Pancreas (tissue), 10 donors: Measurements from ENCODE around the gene KLF1. TPM values are rescaled to one million over a fixed set of nuclear protein-coding genes. Genes with fewer than 3 reads are reported as not detected.
"Not testable (repeated sequence)": the region's sequence is repeated elsewhere in the genome, so short reads cannot be mapped to it uniquely, and the experiment has no call there.

ENCODE experiments used
- ATAC-seq, 4 donors: fragments of 200-7000 bp; cut with Tn5 transposase; one replicate each; pipeline versions ENCODE4 v1.8.0 to v1.9.1; 2020; ENCODE audit warnings: mild to moderate bottlenecking in 4 of 4, moderate library complexity in 4 of 4
- DNase-seq, 6 donors: peaks; one replicate each; pipeline ENCODE4 v3.0.0-alpha.2; 2020
- FAIRE-seq: peaks from 2 replicates; lab custom pipeline; 2012; peaks lifted over from hg19 to GRCh38; lab: Jason Lieb, UNC
- H3K27ac ChIP-seq, 4 donors: fragments of 200-600 bp; sonication (generic); 1 replicate in 3 of 4; 2 replicates in 1 of 4; pipeline versions ENCODE4 v1.5.0 to v1.8.0; 2020
- H3K27me3 ChIP-seq, 4 donors: fragments of 200-600 bp; one replicate each; pipeline ENCODE4 v1.8.0; 2021
- H3K36me3 ChIP-seq, 3 donors: fragments of 200-600 bp; sonication (generic) in 1 of 3; one replicate each; pipeline versions ENCODE4 v1.5.0 to v1.8.0; 2020 to 2021
- H3K4me1 ChIP-seq, 3 donors: fragments of 200-600 bp; one replicate each; pipeline ENCODE4 v1.8.0; 2021
- H3K4me3 ChIP-seq, 4 donors: fragments of 200-600 bp; sonication (generic) in 2 of 4; one replicate each; pipeline versions ENCODE4 v1.5.0 to v1.8.0; 2020 to 2021
- H3K9me3 ChIP-seq, 4 donors: fragments of 200-600 bp; one replicate each; pipeline ENCODE4 v1.8.0; 2021
- CTCF ChIP-seq, 4 donors: fragments of 200-600 bp; sonication (generic) in 3 of 4; IDR thresholded peaks; one replicate each; pipeline versions ENCODE4 v1.5.0 to v1.8.0; 2021; ENCODE audit warnings: antibody characterized with exemption in 4 of 4
- whole genome bisulfite sequencing, 2 donors: extraction: QIAGEN DNeasy Blood & Tissue Kit; methylation state at CpG; one replicate each; pipeline ENCODE4 v1.1.7; 2013; 5-methylcytosine and 5-hydroxymethylcytosine counted together
- intact Hi-C, 3 donors: fragments of 100-400 bp; cut with DNase I; formaldehyde crosslinking; loops; one replicate each; pipeline versions ENCODE4 v1.11.1 to v1.14.2; 2022
- polyA plus RNA-seq, 2 donors: library from polyadenylated mRNA; stranded (reverse); fragments of 200-250 nt; gene quantifications; one replicate each; pipeline ENCODE4 v1.2.3, GENCODE V29; 2013
- total RNA-seq, 6 donors: library from RNA; stranded (reverse); fragmentation: NEBNext Ultra II Directional in 4 of 6; extraction: Animal tissue kit (Norgen Biotek cat#: 25700) in 4 of 6; gene quantifications; one replicate each; pipeline versions ENCODE4 v1.2.1 to v1.2.4, GENCODE V29; 2021 to 2023
- donor health status: healthy with polysubstance abuse.
- donor health status: DM: no; HTN: no; CAD: no; lungs with moderate emphysema.
- donor health status: DM: no; HTN: no; CAD: no.
- donor health status: control.
- donor health status: control.
- donor health status: Bipolar disorder and iron deficiency.
- donor health status: DM: yes; HTN: yes; CAD: no.
- donor health status: DM: no; HTN: no; CAD: no.
- donor health status: DM: no; HTN: no; CAD: no.
- donor health status: DM: yes; HTN: yes; CAD: no.

The KLF1 gene
- total and polyA plus RNA-seq, 8 donors: 0.12 to 0.22 TPM; not detected in 6

DNA sequence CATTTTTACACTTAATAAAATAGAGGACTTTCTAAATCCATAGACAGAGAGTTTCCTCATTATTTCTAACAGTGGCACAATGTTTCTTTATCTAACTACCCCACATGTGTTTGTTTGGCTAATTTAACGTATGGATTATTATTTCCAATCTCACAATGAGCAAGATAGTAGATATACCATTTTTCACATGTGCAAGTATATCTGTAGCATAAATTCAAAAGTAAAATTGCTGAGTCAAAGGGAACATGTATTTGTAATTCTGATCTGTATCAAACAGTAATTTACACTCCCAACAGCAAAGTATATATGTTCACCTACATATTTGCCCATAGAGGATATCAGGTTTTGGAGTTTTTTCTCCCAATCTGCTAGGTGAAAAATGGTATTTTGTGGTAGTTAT lies 30.3 kb downstream of the KLF1 start:
- TF ChIP-seq CTCF (IDR thresholded peaks at IDR 0.05): no peak

DNA sequence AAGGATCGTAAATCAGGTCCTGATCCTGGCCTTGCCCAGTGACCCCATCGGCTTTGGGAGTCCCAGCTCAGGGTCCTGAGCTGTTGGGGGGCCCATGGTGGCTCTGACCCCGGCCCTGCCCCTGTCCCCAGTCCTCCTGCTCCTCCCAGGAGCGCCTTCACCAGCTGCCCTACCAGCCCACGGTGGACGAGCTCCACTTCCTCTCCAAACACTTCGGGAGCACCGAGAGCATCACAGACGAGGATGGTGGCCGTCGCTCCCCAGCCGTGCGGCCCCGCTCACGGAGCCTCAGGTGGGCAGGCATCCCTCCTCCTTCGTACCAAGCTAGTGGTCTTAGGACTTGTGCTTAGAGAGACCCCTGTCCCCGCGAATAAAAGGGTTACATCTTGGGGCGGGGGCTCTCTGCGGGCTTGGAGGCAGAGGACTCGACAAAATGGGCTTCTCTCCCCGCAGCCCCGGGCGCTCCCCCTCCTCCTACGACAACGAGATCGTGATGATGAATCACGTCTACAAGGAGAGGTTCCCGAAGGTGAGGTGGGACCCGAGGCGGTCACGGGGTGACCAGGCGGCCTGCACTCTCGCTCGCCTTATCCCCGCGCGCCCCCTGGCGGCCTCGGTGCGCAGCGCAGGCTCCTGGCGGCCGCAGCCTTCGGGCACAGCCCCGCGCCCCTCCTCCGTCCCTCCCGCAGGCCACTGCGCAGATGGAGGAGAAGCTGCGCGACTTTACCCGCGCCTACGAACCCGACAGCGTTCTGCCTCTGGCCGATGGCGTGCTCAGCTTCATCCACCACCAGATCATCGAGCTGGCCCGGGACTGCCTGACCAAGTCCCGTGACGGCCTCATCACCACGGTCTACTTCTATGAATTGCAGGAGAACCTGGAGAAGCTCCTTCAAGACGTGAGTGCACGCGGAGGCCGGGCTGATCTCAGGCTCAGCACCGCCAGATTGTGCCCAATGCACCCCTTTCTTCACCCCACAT lies 39.6 kb downstream of the KLF1 start:
- Histone ChIP-seq H3K27me3 (no peaks in the 10 kb centered on the region), H3K36me3 (no peaks in the 10 kb centered on the region), H3K9me3 (no peaks in the 10 kb centered on the region), H3K4me1 (peaks cover 0 to 3% (median 0%) of the 10 kb centered on the region in 3 donors), H3K27ac (no peak overlapping the region), H3K4me3 (peak overlapping the region in 1 of 4 donors; percentile 20)
- DNase-seq (peak; percentile 73 to 99 (median 91)), FAIRE-seq (no peak), ATAC-seq (peak; percentile 99 to 100 (median 100))
- intact Hi-C loops: loop anchor here in 2 of 3 donors (10.0 kb wide), 3 partner anchors 93 to 273 kb away; partner anchors contain the start of gene BEST2 (in 1 of the 2)
- peak; percentile 99 to 100 (median 99) for TF ChIP-seq CTCF (IDR thresholded peaks at IDR 0.05)
- 9 to 10% methylated on average over 68 to 69 of the region's 69 CpGs for WGBS, 2 donors

More for the DNA sequence above, 30.3 kb downstream of the KLF1 start:
- Histone ChIP-seq H3K9me3 (no peaks in the 10 kb centered on the region), H3K27me3 (no peaks in the 10 kb centered on the region), H3K27ac (no peak overlapping the region), H3K36me3 (no peaks in the 10 kb centered on the region), H3K4me3 (no peak overlapping the region), H3K4me1 (no peaks in the 10 kb centered on the region)
- WGBS, 2 donors: 40 to 58% methylated on average over 1 of the region's 1 CpG
- ATAC-seq: no peak
- no peak for DNase-seq
- intact Hi-C loops: no loop called here
- no peak for FAIRE-seq

DNA sequence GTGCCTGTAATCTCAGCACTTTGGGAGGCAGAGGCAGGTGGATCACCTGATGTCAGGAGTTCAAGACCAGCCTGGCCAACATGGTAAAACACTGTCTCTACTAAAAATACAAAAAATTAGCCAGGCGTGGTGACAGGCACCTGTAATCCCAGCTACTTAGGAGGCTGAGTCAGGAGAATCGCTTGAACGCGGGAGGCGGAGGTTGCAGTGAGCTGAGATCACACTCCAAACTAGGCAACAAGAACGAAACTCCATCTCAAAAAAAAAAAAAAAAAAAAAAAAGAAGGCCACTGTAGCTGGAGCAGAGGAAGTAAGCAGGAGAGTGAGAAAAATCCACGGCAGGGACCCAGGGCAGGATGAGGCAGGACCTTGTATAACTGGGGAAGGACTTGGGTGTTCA lies 40.4 kb downstream of the KLF1 start:
- not testable (repeated sequence) for H3K4me1 ChIP-seq, H3K4me3 ChIP-seq, H3K27ac ChIP-seq, H3K36me3 ChIP-seq, H3K9me3 ChIP-seq, FAIRE-seq, DNase-seq, H3K27me3 ChIP-seq, ATAC-seq
- WGBS, 2 donors: 69 to 80% methylated on average over 7 of the region's 7 CpGs
- intact Hi-C loops: loop anchor here in 2 of 3 donors (10.0 kb wide), 3 partner anchors 92 to 272 kb away; partner anchors contain the start of gene BEST2 (in 1 of the 2)

GRCh38 chr19:12843999-12844732 lies 42.8 kb downstream of the KLF1 start:
- FAIRE-seq (no peak), DNase-seq (no peak), ATAC-seq (no peak)
- H3K9me3 ChIP-seq: no peaks in the 10 kb centered on the region
- intact Hi-C loops: loop anchor here in 2 of 3 donors (5.0 to 10.0 kb wide), 4 partner anchors 82 to 269 kb away; partner anchors contain the start of gene BEST2 (in 1 of the 2)
- WGBS, 2 donors: 59 to 63% methylated on average over 3 of the region's 3 CpGs
- peaks cover 0 to 9% (median 0%) of the 10 kb centered on the region in 3 donors for H3K4me1 ChIP-seq
- peaks cover 0 to 7% (median 2%) of the 10 kb centered on the region in 4 donors for H3K27me3 ChIP-seq
- no peaks in the 10 kb centered on the region for H3K36me3 ChIP-seq
- H3K4me3 ChIP-seq: no peak overlapping the region
- TF ChIP-seq CTCF (IDR thresholded peaks at IDR 0.05): no peak
- no peak overlapping the region for H3K27ac ChIP-seq

DNA sequence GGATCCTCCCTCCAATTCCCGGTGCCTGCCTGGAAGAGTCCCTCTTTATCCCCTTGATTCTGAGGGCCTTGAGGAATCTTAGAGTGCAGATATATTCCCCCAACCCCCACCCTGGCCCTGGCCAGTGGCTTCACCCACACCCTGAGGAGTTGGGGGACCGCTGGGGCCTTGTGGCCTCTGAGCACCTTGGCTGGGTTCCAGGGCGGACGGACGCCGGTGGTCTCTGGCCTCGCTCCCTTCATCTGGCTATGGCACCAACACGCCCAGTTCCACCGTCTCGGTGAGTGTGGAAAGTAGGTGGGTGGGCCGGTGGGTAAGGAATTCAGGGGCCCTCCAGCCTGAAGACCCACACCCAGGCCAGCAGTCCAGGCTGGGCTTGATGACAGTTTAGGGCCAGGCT lies 43.7 kb downstream of the KLF1 start:
- TF ChIP-seq CTCF (IDR thresholded peaks at IDR 0.05): no peak
- H3K4me3 ChIP-seq: no peak overlapping the region
- FAIRE-seq (no peak), DNase-seq (peak in 1 of 6 donors; percentile 39), ATAC-seq (no peak)
- H3K27ac ChIP-seq: no peak overlapping the region
- peaks cover 0 to 10% (median 3%) of the 10 kb centered on the region in 4 donors for H3K27me3 ChIP-seq
- WGBS, 2 donors: 61 to 75% methylated on average over 11 of the region's 11 CpGs
- no peaks in the 10 kb centered on the region for H3K9me3 ChIP-seq
- intact Hi-C loops: loop anchor here in 2 of 3 donors (5.0 to 10.0 kb wide), 4 partner anchors 81 to 269 kb away; partner anchors contain the start of gene BEST2 (in 1 of the 2)
- no peaks in the 10 kb centered on the region for H3K36me3 ChIP-seq
- peaks cover 0 to 9% (median 0%) of the 10 kb centered on the region in 3 donors for H3K4me1 ChIP-seq
